PFSK-1 (cell line): ENCODE data around the gene SSH2.

Experiments
- FOXP2 ChIP-seq: optimal IDR thresholded peaks from 2 replicates; pipeline ENCODE3; 2011; ENCODE audit warnings: borderline replicate concordance, control low read depth, inconsistent platforms; ENCODE audit not compliant: insufficient read depth; ENCODE audit errors: extremely low read length, extremely low read depth
- POLR2AphosphoS5 ChIP-seq: IDR thresholded peaks from 2 replicates; pipeline ENCODE4 v1.6.1; 2012; ENCODE audit warnings: low read depth, mild to moderate bottlenecking, control low read depth, low read length, moderate library complexity
- REST ChIP-seq, 2 experiments: IDR thresholded peaks; 2 replicates each; pipeline versions ENCODE4 v1.6.1 to v1.8.0; 2011 to 2012; ENCODE audit warnings: low read depth in 2 of 2, low read length in 2 of 2, control low read depth in 1 of 2, inconsistent platforms in 1 of 2, mild to moderate bottlenecking in 1 of 2, moderate library complexity in 1 of 2; ENCODE audit not compliant: insufficient read depth in 1 of 2
- SIN3A ChIP-seq: IDR thresholded peaks from 2 replicates; pipeline ENCODE4 v1.6.1; 2012; ENCODE audit warnings: mild to moderate bottlenecking, low read length, moderate library complexity, borderline replicate concordance; ENCODE audit not compliant: insufficient read depth
- TAF1 ChIP-seq: IDR thresholded peaks from 2 replicates; pipeline ENCODE4 v1.6.1; 2012; ENCODE audit warnings: low read length, control low read depth, borderline replicate concordance; ENCODE audit not compliant: insufficient read depth

GRCh38 chr17:29713626-29714025 is 216.4 kb downstream of the SSH2 start:
- TF ChIP-seq SIN3A: no peak
- no peak for TF ChIP-seq POLR2AphosphoS5
- TF ChIP-seq REST (IDR thresholded peaks at IDR 0.05; ENCODE audit: insufficient read depth in 1 of 2, low read depth in 2 of 2, low read length in 2 of 2): no peak
- no peak for TF ChIP-seq TAF1
- no peak for TF ChIP-seq FOXP2
